Peyer's patch (tissue), 4 donors: ENCODE measurements around the gene ZNF681.
"Not testable (repeated sequence)": the region's sequence is repeated elsewhere in the genome, so short reads cannot be mapped to it uniquely, and the experiment has no call there.

Source experiments
- CTCF ChIP-seq, 6 experiments: fragments of 450-650 bp in 4 of 6; fragments of 200-600 bp in 2 of 6; sonication (generic) in 1 of 6; IDR thresholded peaks; one replicate each; pipeline ENCODE4 v1.5.1; 2017 to 2019; ENCODE audit warnings: antibody characterized with exemption in 6 of 6, mild to moderate bottlenecking in 3 of 6, moderate library complexity in 1 of 6
- POLR2A ChIP-seq, 2 donors: fragments of 450-650 bp; IDR thresholded peaks; one replicate each; pipeline ENCODE4 v1.5.1; 2017; ENCODE audit warnings: antibody characterized with exemption in 2 of 2, mild to moderate bottlenecking in 2 of 2, moderate library complexity in 2 of 2

GRCh38 chr19:23730729-23731465, 27.8 kb downstream of the ZNF681 start:
- TF ChIP-seq CTCF, POLR2A (IDR thresholded peaks at IDR 0.05): not testable (repeated sequence)
